Uterus (tissue), 2 donors: ENCODE results near the gene GLCCI1.

Experiments
- POLR2A ChIP-seq, 2 donors: fragments of 450-650 bp; IDR thresholded peaks; one replicate each; pipeline ENCODE4 v1.6.1; 2016; ENCODE audit warnings: antibody characterized with exemption in 2 of 2, mild to moderate bottlenecking in 1 of 2, moderate library complexity in 1 of 2
- TF ChIP-seq, protein P1 (sequence below), 4 experiments: fragments of 200-600 bp in 2 of 4; fragments of 450-650 bp in 2 of 4; sonication (generic) in 2 of 4; IDR thresholded peaks; one replicate each; pipeline ENCODE4 v1.5.1; 2016 to 2019; ENCODE audit warnings: antibody characterized with exemption in 4 of 4, mild to moderate bottlenecking in 2 of 4, moderate library complexity in 1 of 4

GRCh38 chr7:8040768-8041369 is 72.3 kb downstream of the GLCCI1 start:
- TF ChIP-seq, protein P1, sequence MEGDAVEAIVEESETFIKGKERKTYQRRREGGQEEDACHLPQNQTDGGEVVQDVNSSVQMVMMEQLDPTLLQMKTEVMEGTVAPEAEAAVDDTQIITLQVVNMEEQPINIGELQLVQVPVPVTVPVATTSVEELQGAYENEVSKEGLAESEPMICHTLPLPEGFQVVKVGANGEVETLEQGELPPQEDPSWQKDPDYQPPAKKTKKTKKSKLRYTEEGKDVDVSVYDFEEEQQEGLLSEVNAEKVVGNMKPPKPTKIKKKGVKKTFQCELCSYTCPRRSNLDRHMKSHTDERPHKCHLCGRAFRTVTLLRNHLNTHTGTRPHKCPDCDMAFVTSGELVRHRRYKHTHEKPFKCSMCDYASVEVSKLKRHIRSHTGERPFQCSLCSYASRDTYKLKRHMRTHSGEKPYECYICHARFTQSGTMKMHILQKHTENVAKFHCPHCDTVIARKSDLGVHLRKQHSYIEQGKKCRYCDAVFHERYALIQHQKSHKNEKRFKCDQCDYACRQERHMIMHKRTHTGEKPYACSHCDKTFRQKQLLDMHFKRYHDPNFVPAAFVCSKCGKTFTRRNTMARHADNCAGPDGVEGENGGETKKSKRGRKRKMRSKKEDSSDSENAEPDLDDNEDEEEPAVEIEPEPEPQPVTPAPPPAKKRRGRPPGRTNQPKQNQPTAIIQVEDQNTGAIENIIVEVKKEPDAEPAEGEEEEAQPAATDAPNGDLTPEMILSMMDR (IDR thresholded peaks at IDR 0.05): no peak
- TF ChIP-seq POLR2A (IDR thresholded peaks at IDR 0.05): no peak
